Right atrium auricular region (tissue), 2 donors: ENCODE data around the gene RASSF3. TPM values are rescaled to one million over a fixed set of nuclear protein-coding genes. Genes with fewer than 3 reads are reported as not detected.
"Not testable (repeated sequence)": the region's sequence is repeated elsewhere in the genome, so short reads cannot be mapped to it uniquely, and the experiment has no call there.

Source experiments
- DNase-seq: peaks from one replicate; pipeline ENCODE4 v3.0.0-alpha.2; 2019; ENCODE audit warnings: low spot score
- H3K27ac ChIP-seq, 2 donors: fragments of 200-600 bp; sonication (generic); 1 replicate in 1 of 2; 2 replicates in 1 of 2; pipeline ENCODE4 v1.5.1; 2016 to 2019
- H3K27me3 ChIP-seq, 2 donors: fragments of 200-600 bp; sonication (generic); one replicate each; pipeline versions ENCODE4 v1.5.1 to v1.6.0; 2017 to 2019
- H3K36me3 ChIP-seq: fragments of 200-600 bp; sonication (generic); one replicate; pipeline ENCODE4 v1.5.1; 2016
- H3K4me1 ChIP-seq, 2 donors: fragments of 200-600 bp; sonication (generic); one replicate each; pipeline versions ENCODE4 v1.5.1 to v1.6.0; 2017 to 2019
- H3K4me3 ChIP-seq, 2 donors: fragments of 200-600 bp; sonication (generic); 1 replicate in 1 of 2; 2 replicates in 1 of 2; pipeline ENCODE4 v1.5.1; 2017 to 2019; ENCODE audit warnings: mild to moderate bottlenecking in 1 of 2, moderate library complexity in 1 of 2
- H3K9me3 ChIP-seq, 2 donors: fragments of 200-600 bp; sonication (generic); one replicate each; pipeline ENCODE4 v1.5.1; 2019
- CTCF ChIP-seq, 2 donors: fragments of 200-600 bp; sonication (generic); IDR thresholded peaks; one replicate each; pipeline ENCODE4 v1.5.1; 2019; ENCODE audit warnings: antibody characterized with exemption in 2 of 2
- total RNA-seq, 2 donors: library from RNA; depleted of rRNA; stranded (reverse); fragments of >200 nt; gene quantifications; one replicate each; pipeline ENCODE4 v1.1.0, GENCODE V29; 2016

RASSF3 gene
- total RNA-seq, 2 donors from 2014 or later = 55.4 to 88.4 TPM

- DNase-seq = no peak
- Histone ChIP-seq H3K4me1 (peaks cover 0 to 46% of the 10 kb centered on the region in 2 donors), H3K36me3 (peaks cover 35% of the 10 kb centered on the region), H3K4me3 (no peak overlapping the region), H3K9me3 (no peaks in the 10 kb centered on the region), H3K27me3 (no peaks in the 10 kb centered on the region), H3K27ac (peak overlapping the region; percentile 72 to 75)
- no peak for TF ChIP-seq CTCF (IDR thresholded peaks at IDR 0.05)
These were observed 77.5 kb downstream of the RASSF3 start for GRCh38 chr12:64687816-64688215.

- DNase-seq = no peak
- H3K27ac ChIP-seq = peak overlapping the region; percentile 72 to 75
- H3K9me3 ChIP-seq = no peaks in the 10 kb centered on the region
- H3K4me1 ChIP-seq = peaks cover 0 to 42% of the 10 kb centered on the region in 2 donors
- H3K27me3 ChIP-seq = no peaks in the 10 kb centered on the region
- H3K36me3 ChIP-seq = peaks cover 39% of the 10 kb centered on the region
- no peak for TF ChIP-seq CTCF (IDR thresholded peaks at IDR 0.05)
- H3K4me3 ChIP-seq = no peak overlapping the region
These were observed 77.9 kb downstream of the RASSF3 start for GRCh38 chr12:64688219-64688618.

GRCh38 chr12:64688715-64689114 lies 78.4 kb downstream of the RASSF3 start:
- Histone ChIP-seq H3K27ac (peak overlapping the region; percentile 72 to 75), H3K36me3 (peaks cover 41% of the 10 kb centered on the region), H3K9me3 (no peaks in the 10 kb centered on the region), H3K27me3 (no peaks in the 10 kb centered on the region), H3K4me1 (peaks cover 0 to 38% of the 10 kb centered on the region in 2 donors), H3K4me3 (no peak overlapping the region)
- TF ChIP-seq CTCF (IDR thresholded peaks at IDR 0.05) = no peak
- DNase-seq = no peak

- not testable (repeated sequence) for H3K9me3 ChIP-seq, DNase-seq, H3K4me3 ChIP-seq, H3K27me3 ChIP-seq
- Histone ChIP-seq H3K36me3 (peaks cover 46% of the 10 kb centered on the region), H3K4me1 (peaks cover 0 to 43% of the 10 kb centered on the region in 2 donors), H3K27ac (peak overlapping the region in 1 of 2 donors; percentile 13)
These were observed 79.9 kb downstream of the RASSF3 start for GRCh38 chr12:64690236-64690635.

- H3K36me3 ChIP-seq = peaks cover 42% of the 10 kb centered on the region
- H3K4me3 ChIP-seq = no peak overlapping the region
- no peak for TF ChIP-seq CTCF (IDR thresholded peaks at IDR 0.05)
- no peaks in the 10 kb centered on the region for H3K27me3 ChIP-seq
- no peaks in the 10 kb centered on the region for H3K9me3 ChIP-seq
- DNase-seq = no peak
- peaks cover 0 to 46% of the 10 kb centered on the region in 2 donors for H3K4me1 ChIP-seq
- H3K27ac ChIP-seq = no peak overlapping the region
These were observed 81.0 kb downstream of the RASSF3 start for GRCh38 chr12:64691227-64691794.

- Histone ChIP-seq H3K9me3 (no peaks in the 10 kb centered on the region), H3K36me3 (peaks cover 41% of the 10 kb centered on the region), H3K4me3 (no peak overlapping the region), H3K27me3 (no peaks in the 10 kb centered on the region), H3K27ac (peak overlapping the region in 1 of 2 donors; percentile 21), H3K4me1 (peaks cover 0 to 51% of the 10 kb centered on the region in 2 donors)
- no peak for TF ChIP-seq CTCF (IDR thresholded peaks at IDR 0.05)
- no peak for DNase-seq
These were observed 81.7 kb downstream of the RASSF3 start for GRCh38 chr12:64691795-64692583.
